ENCODE results near the gene SPRYD7.
"Not testable (repeated sequence)": the region's sequence is repeated elsewhere in the genome, so short reads cannot be mapped to it uniquely, and the experiment has no call there.

Gene SPRYD7

DNA sequence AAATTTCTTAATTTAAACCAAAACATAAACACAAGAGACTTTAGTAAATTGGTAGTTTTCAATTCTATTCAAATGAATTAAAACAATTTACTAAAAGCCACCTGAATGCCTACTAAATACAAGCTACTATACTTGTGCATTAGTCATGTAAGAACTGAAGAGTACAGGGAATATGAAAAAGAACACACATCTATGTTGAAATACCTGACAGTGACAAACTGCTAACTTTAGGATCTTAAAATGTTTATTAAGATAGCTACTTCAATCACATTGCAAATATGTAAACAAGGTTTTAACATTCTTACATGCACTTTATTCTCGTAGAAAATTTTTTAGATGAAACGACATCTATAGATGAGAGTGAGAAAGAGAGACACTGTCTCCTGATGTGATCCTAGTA is 4.1 kb downstream of the SPRYD7 start:
- DNase-seq, result no peak

DNA sequence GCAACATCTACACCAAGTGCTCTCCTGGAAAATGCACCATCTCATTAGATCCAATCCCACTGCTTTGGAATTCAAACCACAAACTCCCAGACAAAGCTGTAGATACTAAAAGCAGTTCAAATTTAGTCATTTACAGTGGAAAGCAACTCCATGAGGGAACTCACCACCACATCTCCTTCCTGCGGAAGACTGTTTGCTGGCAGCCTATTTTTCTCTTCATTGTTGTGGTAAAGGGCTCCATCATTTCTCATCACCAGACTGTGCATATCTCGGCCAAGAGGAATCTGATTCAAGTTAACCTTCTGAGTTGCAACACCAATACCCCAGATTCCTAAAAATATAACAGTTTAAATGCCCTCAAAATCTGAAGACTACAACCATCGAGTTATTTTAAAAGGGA is 8.4 kb downstream of the SPRYD7 start:
- no peak for DNase-seq

DNA sequence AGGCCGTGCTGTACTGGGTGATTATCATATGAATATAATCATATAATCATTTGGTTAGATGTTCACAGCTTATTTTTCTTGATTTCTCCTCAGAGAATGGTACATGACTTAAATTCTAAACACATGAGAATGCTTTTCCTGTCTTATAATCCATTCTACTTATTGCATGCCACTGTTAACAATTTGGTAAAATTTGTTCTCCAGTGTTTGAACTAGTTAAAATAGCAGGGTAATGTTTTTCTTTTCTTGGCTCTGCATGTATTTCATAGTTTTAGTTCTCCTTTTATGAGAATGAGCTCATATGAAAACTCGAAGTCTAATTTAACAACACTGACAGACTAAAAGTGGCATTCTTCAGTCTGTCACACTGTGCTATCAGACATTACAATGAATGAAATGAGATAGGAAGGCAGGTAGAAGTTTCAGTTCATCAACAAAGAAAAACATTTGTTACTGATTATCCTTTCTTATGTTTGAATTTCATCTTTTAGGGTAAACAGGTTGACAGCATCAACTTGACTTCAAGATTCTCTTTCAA is 10.2 kb downstream of the SPRYD7 start:
- no peak for DNase-seq

DNA sequence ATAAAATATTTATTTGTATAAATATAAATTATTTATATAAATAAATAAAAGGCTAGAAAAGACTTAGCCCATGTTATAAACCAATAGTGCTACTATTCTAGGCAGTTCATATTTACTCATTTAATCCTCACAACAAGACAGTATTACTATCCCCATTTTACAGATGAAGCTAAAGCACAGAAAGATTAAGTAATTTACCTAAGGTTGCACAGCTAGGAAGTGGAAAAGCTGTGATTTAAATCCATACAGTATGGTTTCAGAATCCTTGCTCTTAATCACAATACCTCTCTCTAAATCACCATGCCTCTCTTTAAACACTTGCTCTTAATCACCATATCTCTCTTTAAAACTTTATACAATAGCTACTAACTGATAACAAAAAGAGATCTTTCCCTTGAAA is 13.8 kb downstream of the SPRYD7 start:
- DNase-seq, result no peak

DNA sequence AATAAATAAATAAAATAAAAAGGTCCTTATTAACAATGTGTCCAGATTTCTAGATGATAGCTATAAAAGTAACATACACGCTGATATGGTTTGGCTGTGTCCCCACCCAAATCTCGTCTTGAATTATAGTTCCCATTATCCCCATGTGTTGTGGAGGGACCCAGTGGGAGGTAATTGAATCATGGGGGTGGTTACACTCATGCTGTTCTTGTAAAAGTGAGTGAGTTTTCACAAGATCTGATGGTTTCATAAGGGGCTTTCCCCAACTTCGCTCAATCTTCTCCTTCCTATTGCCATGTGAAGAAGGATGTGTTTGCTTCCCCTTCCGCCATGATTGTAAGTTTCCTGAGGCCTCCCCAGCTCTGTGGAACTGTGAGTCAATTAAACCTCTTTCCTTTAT is 15.2 kb downstream of the SPRYD7 start:
- DNase-seq, result not testable (repeated sequence)

DNA sequence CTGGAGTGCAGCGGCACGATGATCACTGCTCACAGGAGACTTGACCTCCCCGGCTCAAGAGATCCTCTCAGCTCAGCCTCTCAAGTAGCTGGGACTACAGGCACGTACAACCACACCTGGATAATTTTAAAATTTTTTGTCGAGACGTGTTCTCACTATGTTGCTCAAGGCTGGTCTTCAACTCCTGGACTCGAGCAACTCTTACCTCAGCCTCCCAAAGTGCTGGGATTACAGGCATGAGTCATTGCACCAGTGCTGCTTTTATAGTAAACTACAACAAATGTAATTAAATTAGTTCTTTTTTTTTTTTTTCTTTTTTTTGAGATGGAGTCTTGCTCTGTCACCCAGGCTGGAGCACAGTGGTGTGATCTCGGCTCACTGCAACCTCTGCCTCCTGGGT is 18.0 kb downstream of the SPRYD7 start:
- not testable (repeated sequence) for DNase-seq

DNA sequence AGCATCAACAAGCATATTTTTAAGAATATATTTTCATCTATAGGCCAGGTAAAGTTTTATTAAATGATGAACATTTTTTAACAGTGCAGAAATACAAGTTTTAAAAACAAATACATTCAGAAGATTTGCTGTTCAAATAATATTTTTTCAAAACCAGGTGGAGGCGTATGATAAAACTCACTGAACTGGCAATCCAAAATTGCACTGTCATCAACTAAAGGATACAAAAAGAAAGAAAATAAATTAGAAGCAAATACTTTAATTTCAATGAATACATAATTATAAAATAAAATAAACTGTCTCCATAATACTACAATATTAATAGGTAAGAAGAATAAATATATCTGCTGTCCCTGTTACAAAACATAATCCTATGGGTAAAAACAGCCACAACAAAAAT is 21.2 kb downstream of the SPRYD7 start:
- DNase-seq, result no peak

DNA sequence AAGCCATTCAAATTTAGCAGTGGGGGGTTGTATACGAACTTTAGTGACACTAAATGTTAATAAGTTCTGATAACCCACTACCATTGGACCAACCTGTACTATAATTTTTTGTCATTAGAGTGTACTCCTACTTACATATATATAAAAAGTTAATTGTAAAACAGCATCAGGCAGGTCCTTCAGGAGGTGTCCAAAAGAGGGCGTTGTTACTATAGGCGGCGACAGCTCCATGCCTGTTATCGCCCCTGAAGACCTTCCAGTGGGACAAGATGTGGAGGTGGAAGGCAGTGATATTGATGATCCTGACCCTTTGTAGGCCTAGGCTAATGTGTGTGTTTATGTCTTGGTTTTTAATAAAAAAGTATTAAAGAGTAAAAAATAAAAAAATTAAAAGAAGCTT is 27.5 kb downstream of the SPRYD7 start:
- DNase-seq, result no peak

DNA sequence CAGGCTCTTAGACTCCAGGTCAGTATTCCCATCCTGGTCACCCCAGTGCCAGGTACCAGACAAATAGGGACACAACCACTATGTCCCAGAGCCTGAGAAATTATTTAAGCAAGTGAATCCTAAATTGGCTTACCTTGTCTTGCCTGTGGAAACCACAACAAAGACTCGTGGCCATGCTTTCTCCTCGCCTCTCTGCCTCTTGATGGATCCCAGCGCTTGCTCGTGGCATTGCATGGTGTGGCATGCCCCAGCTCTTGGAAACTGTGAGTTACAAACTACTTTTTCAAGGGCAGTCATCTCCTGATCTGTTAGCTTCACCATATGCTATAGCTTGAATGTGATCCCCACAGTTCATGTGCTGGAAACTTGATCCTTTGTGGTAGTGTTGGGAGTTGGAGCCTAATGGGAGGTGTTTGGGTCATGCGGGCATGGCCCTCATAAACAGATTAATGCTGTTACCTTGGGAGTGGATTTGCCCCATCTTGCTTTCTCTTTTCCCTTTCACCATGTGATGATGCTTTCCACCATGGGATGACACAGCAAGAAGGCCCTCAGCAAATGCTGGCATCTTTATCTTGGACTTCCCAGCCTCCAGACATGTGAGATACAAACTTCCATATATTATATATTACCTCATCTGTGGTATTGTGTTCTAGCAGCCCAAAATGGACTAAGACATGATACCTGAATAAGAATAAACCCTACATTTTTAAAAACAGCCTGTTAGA is 31.2 kb downstream of the SPRYD7 start:
- no peak for DNase-seq

DNA sequence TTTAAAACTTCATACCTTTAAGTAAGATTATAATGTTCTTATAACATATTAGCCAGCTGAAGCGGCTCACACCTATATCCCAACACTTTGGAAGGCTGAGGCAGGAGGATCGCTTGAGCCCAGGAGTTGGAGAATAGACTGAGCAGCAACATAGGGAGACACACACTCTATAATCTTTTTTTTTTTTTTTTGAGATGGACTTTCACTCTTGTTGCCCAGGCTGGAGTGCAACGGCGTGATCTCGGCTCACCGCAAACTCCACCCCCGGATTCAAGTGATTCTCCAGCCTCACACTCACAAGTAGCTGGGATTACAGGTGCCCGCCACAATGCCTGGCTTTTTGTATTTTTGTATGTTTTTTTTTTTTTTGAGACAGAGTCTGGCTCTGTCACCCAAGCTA is 37.3 kb downstream of the SPRYD7 start:
- no peak for DNase-seq

DNA sequence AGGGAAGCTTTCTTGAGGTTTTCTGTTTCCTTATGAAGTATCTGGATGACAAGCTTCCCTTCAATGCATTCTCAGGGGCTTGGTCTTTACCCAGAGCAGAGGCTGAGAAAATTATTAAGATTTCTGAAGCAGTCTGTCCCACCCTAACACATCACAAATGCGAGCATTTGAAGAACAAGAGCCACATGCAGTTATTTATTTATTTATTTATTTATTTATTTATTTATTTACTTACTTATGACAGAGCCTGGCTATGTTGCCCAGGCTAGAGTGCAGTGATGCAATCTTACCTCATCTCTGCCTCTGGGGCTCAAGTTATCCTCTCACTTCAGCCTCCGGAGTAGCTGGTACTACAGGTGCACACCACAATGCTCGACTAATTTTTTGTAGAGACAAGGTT is 38.4 kb downstream of the SPRYD7 start:
- DNase-seq, result no peak

DNA sequence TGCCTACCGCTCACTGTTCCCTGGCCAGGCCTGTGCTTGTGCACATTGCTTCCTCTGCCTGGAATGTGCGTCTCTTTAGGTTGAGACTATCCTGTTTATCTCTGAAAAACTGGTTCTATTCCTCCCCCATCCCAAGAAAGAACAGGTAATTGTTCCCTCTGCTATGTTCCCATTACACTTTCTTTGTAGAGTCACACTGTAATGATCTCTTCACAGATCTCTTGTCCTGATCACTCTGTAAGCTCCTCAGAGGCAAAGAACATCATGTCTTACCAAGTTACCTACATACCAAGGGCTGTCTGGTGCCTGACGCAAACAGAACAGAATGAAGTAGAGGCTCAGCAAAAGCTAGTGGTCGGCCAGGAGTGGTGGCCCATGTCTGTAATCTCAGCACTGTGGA is 40.3 kb downstream of the SPRYD7 start:
- DNase-seq, result no peak

DNA sequence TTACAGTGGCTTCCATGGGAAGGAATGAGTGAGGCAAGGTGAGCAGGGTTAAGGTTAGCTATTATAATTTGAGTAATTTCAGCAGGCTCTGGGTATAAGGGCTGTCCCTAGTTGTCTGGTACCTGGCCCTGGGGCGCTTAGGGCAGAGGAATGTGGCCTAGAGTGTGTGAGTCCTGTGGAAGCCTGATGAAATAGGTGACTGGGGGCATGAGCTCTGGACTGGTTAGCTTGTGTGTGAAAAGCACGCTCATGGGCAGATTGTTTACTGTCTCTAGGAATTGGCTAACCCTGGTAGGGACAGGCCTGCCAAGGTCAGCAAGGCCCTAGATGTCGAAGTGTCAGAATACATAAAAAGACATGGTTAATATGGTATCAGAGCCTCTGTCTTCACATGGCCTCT is 42.5 kb downstream of the SPRYD7 start:
- DNase-seq, result no peak

DNA sequence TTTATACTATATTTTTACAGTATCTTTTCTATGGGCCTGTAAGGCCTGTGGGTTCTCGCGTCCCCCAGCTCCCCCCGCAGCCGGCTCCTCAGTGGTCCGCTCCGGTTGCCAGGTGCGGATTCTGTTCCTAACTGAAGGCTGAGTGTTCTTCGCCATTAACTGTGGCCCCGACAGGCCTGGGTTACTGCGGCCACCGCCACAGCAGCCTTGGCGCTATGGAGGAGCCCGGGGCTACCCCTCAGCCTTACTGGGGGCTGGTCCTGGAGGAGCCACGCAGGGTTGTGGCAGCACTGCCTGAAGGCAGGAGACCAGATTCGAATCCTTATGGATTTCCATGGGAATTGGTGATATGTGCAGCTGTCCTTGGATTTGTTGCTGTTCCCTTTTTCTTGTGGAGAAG is 45.8 kb downstream of the SPRYD7 start:
- no peak for DNase-seq

DNA sequence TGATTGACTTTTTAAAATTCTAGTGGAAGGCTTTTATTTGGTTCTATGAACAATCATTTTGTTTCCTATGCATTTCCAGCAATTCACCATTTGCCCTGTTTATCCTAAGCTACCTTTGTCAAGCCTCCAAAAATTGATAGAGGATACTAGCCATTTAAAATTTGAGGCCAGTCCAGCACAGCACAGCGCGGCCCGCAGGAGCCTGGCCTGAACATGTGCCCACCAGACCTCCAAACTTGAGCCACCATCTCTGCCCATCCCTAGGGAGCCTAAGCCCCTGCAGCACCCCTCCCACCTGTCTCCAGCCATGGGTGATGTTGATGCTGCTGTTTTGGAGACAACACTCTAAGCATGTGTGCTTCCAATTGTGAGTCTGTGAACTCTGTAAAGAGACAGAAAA is 57.5 kb downstream of the SPRYD7 start:
- no peak for DNase-seq

DNA sequence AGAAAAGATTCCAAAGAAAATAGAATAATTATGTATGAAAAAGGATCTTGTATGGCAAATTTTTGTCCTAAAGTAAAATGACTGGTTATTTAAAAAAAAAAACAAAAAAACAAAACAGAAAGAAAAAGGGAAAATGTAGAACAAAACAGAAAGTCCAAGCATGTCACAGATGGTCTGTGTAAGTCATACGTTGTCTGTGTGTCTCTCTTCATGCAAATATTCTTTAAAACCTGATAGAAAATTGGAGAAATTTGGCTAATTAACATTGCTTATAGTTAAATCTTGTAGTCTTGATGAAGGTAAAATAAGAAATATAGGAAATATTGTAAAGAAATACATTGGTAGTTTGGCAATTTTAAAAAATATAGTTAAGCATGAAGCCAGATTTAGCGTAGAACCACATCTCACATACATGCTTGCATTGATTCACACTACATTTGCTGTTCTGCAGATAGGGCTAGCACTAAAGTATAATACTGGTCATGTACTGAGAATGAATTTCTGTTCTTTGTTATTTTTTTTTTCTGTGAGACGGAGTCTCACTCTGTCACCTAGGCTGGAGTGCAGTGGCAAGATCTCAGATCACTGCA is 58.4 kb downstream of the SPRYD7 start:
- DNase-seq, result no peak

DNA sequence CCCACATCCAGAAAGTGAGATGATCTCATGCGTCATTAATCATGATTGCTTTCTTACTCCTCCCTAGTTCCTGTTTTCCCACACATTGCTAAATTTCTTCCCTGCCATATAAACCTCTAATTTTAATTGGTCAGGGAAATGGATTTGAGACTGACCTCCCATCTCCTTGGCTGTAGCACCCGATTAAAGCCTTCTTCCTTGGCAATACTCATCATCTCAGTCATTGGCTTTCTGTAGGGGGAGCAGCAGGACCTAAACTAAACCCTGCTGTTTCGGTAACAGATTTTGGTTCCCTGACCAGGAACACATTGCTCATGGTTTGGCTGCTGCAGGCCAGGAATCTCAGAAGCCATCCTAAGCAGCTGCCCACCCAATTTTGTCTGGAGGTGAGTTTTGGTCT is 61.7 kb downstream of the SPRYD7 start:
- no peak for DNase-seq

DNA sequence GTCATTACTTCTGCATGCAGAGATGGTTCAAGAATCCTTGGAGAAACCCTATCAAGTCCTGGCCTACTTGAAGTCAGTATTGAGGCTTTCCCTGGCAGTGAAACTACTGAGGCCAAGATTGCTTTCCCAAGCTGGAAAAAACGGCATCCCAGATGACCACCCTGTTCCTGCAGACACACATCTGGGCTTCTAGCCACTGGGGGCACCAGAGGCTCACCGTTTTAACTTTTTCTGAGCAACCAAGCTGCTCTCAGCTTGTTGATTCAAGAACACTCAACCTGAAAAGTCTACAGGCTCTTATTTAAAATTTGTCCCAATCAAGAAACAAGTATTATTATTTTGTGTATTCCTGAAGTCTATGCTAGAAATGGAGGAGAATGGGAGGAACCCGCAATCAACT is 66.6 kb downstream of the SPRYD7 start:
- DNase-seq, result no peak

DNA sequence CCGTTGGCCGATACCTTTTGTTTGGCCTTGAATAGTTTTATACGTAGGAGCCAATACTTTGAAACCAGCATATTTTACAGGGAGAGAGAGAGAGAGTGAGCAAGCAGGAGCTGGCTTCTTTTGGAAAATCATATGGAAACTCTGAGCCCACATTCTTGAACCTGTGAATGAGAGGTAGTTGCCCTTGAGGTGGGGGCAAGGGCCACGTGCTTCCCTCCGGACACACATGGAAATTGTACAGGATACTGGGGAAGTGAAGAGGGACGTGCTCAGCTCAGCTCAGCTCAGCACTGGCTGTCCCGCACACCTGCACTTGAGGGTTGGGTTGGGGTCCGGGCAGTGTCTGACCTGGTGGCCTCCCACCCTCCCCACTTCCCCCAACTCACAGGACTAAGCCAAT is 68.3 kb downstream of the SPRYD7 start:
- no peak for DNase-seq

DNA sequence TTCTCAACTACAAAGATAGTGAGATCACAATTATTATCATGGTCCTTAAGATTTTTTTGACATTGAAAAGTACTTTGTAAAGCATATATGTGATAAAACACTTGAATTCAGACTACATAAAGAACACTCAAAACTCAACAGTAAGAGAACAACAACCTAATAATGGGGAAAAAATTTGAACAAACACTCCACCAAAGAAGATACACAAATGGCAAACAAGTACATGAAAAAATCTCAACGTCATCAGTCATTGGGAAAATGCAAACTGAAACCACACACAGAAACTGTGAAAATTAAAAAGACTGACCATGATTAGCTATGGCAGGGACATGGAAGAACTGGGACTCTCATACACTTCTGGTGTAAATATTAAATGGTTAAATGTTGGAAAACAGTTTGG is 70.9 kb downstream of the SPRYD7 start:
- no peak for DNase-seq

DNA sequence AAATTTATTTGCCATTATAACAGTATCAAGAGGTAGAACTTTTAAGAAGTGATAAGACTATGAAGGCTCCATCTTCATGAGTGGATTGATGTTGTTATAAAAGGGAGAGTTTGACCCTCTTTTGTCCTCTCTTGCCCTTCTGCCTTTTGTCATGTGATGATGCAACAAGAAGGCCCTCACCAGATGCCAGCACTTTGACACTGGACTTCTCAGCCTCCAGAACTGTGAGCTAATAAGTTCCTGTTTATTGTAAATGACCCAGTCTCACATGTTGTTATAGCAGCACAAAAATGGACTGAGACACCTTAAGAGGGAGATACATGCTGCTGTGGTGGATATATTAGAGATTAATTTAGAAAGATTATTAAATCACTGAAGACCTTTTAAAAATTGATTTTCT is 71.6 kb downstream of the SPRYD7 start:
- no peak for DNase-seq
